SK-MEL-5 (cell line): ENCODE measurements around the gene SPTLC2. TPM values are rescaled to one million over a fixed set of nuclear protein-coding genes. Genes with fewer than 3 reads are reported as not detected.
A peak's percentile ranks its signal among the peaks of the same experiment; 100 is the strongest.
"Not testable (repeated sequence)": the region's sequence is repeated elsewhere in the genome, so short reads cannot be mapped to it uniquely, and the experiment has no call there.

Source experiments
- DNase-seq: peaks from one replicate; pipeline ENCODE4 v3.0.0-alpha.2; 2016; ENCODE audit warnings: low read depth, low spot score
- in situ Hi-C: cut with HindIII; loops from 2 replicates; pipeline ENCODE4 v1.10.0; 2016; ENCODE audit warnings: low sequenced_read_pairs, high pct_unique_total_duplicates, low pct_unique_long_range_greater_than_20kb
- total RNA-seq: library from RNA; depleted of rRNA; stranded (reverse); fragments of >200 nt; shearing (Covaris generic); gene quantifications from 2 replicates; pipeline ENCODE4 v1.2.3, GENCODE V29; 2014

Gene SPTLC2
- total RNA-seq, 1 experiment from 2014 or later = 16.6 TPM

DNA sequence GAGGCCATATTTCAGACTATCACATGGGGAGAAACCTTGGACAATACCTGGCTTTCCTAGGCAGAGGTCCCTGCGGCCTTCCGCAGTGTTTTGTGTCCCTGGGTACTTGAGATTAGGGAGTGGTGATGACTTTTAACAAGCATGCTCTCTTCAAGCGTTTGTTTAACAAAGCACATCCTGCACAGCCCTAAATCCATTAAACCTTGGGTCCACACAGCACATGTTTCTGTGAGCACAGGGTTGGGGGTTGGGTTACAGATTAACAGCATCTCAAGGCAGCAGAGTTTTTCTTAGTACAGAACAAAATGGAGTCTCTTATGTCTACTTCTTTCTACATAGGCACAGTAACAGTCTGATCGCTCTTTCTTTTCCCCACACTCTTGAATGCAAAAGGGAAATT, 19.4 kb upstream of the SPTLC2 start:
- in situ Hi-C loops = not testable (repeated sequence)

DNA sequence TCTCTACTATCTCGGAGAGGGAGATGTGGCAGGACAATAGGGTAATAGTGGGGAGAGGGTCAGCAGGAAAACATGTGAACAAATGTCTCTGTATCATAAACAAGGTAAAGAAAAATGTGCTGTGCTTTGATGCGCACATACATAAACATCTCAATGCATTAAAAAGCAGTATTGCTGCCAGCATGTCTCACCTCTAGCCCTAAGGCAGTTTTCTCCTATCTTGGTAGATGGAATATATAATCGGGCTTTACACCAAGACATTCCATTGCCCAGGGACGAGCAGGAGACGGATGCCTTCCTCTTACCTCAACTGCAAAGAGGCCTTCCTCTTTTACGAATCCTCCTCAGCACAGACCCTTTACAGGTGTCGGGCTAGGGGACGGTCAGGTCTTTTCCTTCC, 19.0 kb upstream of the SPTLC2 start:
- in situ Hi-C loops = not testable (repeated sequence)

More for the DNA sequence above, 19.4 kb upstream of the SPTLC2 start:
- DNase-seq = not testable (repeated sequence)

DNA sequence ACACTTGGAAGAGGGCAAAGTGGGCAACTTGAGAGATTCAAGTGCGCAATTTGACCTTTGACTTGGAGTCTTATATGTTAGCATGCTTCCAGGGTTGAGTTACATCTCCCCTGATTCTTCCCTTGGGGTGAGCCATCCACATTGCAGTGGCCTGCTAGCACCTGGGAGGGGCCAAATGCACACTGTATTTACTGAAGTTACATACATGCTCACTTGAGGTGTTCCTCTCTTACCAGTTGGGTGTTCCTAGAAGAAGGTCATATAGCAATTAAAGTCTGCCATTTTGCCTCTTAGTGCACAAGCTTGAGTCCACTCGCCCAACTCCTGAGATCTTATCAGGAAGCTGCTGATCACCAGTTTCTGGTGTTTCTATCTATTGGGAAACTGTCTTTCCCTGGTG, 13.7 kb upstream of the SPTLC2 start:
- in situ Hi-C loops = no loop called here
- no peak for DNase-seq

More for the DNA sequence above, 19.0 kb upstream of the SPTLC2 start:
- not testable (repeated sequence) for DNase-seq

DNA sequence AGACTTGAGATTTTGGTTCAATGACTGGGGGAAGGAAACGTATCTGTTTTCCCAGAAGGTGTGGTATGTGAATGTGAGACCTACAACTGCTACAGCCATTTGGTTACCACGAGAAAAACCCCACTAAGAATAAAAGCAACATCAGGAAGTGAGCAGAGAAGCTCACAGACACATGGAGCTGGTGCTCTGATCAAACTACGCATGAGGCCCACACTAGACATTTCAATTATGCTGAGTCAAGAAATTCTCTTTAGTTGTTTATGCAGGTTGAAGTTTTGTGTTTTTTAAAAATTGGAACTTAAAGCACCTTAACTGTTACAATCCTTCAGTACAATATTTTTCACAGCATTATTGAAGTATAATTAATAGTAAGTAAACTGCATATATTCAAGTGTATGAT, 8.9 kb upstream of the SPTLC2 start:
- in situ Hi-C loops = no loop called here
- DNase-seq = no peak

DNA sequence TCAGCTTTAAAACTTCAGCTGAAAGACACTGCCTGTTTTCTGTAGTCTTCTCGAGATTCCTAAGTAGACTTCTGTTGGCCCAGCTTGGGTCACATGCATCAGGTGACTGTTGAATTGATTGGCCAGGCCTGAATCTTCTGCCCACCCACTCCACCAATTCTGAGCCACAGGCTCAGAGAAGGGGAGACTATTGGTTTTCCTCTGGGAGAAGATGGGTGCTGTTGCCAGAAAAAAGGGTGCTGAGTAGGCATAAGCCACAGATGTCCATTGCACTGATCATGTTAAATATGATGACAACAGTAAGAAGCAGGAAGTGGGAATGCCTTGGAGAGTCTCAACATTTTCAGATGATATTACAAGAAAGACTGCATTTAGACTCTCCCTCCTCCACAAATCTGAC, 6.8 kb upstream of the SPTLC2 start:
- DNase-seq = no peak
- in situ Hi-C loops = no loop called here

DNA sequence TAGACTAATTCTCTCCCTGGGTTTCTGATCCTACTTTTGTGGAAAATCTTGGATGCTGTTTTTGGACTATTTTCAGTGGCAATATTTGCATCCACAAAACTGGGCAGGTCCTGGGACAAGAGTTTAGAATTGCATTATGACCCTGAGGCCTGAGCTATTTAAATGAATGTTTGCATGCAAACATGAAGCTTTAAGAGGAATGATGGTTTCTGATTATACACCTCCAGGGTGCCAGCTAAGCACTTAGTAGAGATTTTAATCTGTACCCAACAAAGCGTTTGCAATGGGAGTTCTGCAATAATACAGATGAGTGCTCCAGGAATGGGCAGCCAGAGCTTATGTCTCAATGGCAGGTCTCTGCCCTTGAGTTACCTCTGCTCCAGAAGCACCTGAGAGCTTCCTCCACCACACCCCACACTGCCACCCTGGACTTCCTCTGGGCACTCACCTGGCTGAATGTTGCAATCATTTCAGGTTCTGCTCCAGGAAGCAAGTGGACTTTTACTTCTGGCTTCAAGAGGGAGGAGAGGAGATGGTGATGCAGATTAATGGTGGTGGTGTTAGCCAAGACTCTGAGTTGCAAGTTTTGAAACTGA, 6.0 kb upstream of the SPTLC2 start:
- in situ Hi-C loops = no loop called here
- DNase-seq = no peak

DNA sequence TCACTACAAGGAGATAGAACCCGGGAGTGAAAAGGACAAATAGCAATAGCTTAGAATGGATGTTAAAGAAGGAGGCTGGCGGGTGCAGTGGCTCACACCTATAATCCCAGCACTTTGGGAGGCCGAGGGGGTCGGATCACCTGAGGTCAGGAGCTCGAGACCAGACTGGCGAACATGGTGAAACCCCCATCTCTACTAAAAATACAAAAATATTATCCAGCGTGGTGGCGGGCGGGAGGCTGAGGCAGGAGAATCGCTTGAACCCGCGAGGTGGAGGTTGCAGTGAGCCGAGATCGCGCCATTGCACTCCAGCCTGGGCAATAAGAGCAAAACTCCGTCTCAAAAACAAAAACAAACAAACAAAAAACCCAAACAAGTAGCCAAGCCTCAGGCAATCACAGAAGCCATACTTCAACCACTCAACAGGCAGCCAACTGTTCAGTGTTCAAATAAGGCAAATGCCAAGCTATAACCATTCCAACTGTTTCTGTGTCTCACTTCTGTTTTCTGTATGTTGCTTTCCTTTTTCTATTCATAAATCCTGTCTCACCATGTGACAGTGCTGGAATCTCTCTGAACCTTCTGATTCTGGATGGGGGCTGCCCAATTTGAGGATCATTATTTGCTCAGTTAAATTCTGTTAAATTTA, 3.9 kb upstream of the SPTLC2 start:
- DNase-seq = peak; percentile 51
- in situ Hi-C loops = no loop called here

DNA sequence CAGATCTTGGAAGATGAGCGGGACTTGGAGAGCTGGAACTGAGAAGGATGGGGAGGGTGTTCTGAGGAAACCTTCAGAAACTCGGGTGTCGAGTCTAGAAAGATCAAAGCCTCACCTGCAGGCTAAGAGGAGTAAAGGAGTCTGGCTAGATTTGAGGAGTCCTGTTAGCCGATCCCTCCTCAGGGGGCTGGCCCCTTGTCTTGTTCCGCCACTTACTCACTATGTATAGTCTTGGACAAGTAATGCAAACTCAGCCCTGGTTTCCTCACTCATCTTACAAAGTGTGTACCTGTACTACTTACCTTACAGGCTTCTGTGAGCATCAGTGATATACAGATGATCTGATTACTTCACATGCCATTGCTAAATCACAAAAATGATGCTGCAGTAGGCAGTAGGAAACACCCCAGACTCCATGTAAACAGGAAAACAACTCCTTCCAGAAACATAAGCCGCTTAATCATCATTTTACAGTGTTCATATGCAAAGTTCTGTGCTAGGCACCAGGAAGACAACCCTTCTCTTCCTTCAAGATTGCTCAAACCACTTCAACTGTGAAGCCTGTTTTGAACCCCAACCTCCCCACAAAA, 2.0 kb upstream of the SPTLC2 start:
- no peak for DNase-seq
- in situ Hi-C loops = no loop called here

DNA sequence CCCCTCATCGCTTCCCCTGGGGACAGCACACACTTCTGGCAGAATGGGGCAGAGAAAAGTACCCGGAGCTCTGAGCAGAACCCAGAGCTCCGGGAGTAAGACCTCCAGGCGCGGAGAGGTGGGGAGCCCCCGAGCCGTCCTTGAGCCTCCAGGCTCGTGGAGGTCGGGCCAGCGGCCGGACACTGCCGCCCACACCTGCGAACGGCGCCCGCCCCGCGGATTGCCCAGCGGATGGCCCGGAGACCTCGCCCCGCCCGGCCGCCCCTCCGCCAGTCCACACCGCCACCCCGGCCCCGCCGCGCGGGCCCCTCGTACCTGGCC, 344 bp downstream of the SPTLC2 start:
- DNase-seq = no peak
- in situ Hi-C loops = no loop called here

DNA sequence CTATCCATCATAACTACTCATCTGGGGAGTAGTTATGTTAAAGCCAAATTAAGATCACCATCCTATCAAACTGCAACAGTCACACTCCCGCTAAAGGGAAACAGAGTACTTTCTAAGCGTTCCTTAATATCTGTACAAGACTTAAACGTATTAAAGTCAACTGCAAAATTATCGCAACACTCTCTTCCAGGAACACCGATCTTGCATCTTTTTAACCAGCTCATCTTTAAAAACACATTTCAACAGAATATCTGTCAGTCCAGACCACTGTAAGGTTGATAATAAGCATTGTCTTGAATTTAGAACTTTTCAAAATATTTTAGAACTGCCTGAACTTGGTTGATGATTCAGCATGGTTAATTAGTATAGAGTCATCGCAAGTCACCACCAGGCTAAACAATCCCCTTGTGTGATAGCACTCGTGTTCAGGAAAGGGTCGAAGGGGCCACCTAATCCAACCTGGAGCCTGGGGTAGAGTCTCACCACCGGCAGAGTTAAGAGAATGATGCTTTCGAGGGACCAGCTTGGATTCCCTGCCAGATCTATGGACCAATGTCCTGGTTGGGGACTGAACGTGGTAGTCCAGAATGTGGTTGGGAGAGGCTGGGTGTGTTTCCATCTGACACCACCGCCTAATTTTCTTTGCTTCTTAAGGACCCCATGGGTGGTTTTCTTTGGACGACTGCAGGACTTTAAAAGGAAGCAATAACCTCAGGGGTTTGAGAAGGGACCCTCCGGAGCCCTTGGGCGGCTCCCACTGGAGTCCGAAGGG, 890 bp downstream of the SPTLC2 start:
- in situ Hi-C loops = no loop called here

DNA sequence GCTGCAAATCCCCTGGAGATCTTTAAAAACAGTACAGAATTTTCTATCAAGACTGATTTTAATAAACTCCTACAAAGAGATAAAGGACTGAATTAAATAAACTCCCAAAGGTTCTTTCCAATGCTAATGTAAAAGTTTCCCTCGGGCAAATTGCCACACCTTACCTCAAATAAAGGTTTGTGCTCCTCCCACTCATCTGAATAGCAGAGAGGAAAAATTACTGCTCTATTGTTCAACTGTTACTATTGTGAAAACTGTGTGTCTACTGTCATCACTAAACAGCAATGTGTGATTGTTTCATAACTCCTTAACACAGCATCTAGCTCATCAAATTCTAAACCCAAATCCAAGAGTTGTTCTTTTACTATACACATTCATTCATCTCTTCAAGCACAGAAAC, 3.2 kb downstream of the SPTLC2 start:
- in situ Hi-C loops = no loop called here

More for the DNA sequence above, 890 bp downstream of the SPTLC2 start:
- DNase-seq = no peak

DNA sequence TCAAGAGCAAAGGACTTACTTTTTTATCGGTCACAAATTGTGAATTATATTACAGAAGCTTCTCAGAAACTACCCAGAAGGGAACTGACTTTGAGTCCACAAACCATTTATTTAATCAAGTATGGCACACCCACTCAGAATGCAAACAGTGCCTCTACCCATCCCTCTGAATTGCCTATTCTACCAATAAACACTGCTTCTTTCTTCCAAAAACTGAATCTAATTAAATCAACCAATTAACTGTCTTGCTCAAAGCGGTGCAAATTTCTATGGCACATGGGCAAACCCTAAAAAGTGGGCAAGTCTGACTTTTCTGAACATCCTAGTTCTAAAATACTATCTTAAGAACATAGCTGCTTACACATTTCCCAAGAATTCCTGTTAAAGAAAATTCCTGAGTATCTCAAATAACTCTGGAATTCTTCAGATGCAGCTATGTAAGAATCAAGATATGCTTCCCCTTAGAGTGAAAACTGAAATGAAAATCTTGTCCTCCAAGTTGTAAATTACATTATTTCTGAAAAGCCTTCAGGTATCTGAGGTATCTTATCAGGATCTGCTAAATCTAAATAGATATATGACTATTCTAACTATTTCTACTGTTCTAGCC, 4.3 kb downstream of the SPTLC2 start:
- in situ Hi-C loops = no loop called here
- DNase-seq = no peak

More for the DNA sequence above, 3.2 kb downstream of the SPTLC2 start:
- DNase-seq = no peak

DNA sequence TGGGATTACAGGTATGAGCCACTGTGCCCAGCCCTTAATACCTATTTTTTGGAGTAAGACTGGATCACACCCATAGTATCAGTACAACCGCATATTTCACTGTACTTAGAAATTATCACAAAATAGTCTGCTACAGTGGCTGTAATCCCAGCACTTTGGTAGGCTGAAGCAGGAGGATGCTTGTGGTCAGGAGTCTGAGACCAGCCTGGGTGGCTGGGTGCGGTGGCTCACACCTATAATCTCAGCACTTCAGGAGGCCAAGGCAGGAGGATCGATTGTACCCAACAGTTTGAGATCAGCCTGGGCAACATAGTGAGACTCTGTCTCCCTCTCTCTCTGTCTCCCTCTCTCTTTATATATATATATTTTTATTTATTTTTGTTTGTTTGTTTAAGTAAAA, 5.9 kb downstream of the SPTLC2 start:
- DNase-seq = no peak
- in situ Hi-C loops = no loop called here

DNA sequence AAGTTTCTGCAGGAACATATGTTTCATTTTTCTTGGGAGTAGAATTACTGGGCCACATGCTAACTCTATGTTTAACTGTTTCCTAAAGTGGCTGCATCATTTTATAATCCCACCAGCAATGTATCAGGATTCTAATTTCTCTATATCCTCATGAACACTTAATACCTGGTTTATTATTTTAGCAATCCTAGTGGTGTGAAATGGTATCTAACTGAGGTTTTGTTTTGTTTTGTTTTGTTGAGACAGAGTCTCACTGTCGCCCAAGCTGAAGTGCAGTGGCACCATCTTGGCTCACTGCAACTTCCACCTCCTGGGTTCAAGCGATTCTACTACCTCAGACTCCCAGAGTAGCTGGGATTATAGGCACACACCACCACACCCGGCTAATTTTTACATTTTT, 6.5 kb downstream of the SPTLC2 start:
- DNase-seq = no peak
- in situ Hi-C loops = no loop called here

DNA sequence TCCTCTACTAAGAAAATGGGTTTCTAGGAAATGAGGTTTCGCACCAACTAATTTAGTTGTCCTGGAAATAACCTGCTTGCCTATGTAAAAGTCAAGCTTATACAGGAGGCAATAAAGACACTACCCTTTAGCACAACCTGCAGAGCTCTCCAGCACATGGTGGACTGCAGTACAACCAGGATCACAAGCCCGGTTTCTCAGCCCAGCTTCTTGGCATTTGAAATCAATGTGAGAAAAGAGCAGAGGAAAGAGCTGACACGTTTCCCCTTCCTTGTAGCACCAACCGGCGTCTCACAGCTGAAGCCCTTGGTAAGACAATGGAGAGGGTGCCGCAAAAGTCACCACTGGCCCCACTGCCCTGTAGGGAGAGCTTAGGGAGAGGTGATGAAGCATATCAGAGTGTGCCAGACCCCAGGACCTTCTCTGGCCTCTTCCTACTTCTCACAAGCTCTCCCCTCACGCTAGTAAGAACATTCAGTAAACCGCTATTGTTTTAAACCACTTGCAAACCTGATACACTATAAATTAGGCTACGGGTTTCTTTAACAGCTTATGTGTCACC, 8.6 kb downstream of the SPTLC2 start:
- in situ Hi-C loops = no loop called here
- no peak for DNase-seq

DNA sequence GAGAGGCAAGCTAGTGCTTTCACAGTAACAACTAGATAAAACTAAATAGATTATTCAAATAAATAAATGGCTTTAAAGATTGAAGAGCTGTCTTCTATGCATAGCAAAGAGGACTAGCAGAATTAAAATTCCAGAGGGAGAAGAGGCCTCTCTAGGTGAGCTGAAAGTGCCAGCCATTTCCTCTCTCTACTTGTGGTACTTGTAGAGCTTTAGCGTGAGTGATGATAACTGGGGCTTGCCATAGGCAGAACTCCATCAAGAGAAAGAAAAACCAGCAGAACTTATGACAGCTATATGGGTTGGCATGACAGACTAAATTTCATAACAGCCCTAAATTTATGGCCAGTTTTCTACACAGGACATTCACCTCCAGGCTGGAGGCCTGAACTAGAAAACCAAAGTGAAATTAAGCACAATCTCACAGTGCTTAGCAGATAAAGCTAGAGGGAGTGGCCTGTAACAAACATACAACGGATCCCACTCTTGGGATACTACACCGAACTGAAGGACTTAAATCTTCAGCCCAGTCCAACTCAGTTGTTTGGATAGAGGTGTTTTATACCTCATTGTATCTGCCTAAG, 11.0 kb downstream of the SPTLC2 start:
- in situ Hi-C loops = no loop called here
- no peak for DNase-seq

DNA sequence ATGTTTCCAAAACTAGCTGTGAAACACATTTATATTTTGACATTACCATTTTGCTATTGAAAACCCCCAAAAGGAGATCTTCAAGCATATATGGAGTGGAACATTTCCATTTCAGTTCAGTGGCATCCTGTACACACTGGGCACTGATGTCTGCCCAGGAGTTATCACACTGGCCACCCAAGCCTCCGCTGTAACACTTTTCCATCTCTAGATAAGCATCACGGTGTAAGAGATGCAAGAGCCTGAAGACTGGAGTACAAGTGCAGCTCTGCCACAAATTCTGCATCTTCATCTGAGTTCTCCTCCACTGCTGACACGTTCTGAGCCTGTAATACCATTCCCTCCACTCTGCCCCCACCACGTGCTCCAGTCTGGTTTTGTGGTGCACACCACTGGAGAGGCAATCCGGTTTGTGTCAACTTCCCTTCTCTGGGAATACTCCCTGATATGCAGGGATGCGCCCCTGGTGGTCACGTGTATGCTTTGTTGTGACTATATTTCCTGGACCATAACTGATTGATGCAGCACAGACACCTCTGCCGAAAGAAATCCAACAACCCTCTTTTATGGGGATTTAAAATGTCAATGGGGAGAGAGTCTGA, 12.7 kb downstream of the SPTLC2 start:
- no peak for DNase-seq
- in situ Hi-C loops = no loop called here
